ENCODE data around the gene GRM8. TPM values are rescaled to one million over a fixed set of nuclear protein-coding genes. Genes with fewer than 3 reads are reported as not detected.

The GRM8 gene
- polyA plus RNA-seq, 4 donors = 1.1 to 11.4 (median 8.5) TPM

- no peak for DNase-seq (ENCODE audit: low read depth in 4 of 4, low spot score in 3 of 4)
Observed at GRCh38 chr7:126578338-126578737, 674.4 kb downstream of the GRM8 start.

GRCh38 chr7:126574276-126575250, 678.2 kb downstream of the GRM8 start:
- DNase-seq (ENCODE audit: low read depth in 4 of 4, low spot score in 3 of 4) = no peak

GRCh38 chr7:126570845-126571244, 681.9 kb downstream of the GRM8 start:
- DNase-seq (ENCODE audit: low read depth in 4 of 4, low spot score in 3 of 4) = no peak

GRCh38 chr7:126569402-126569801, 683.3 kb downstream of the GRM8 start:
- DNase-seq (ENCODE audit: low read depth in 4 of 4, low spot score in 3 of 4) = no peak

- no peak for DNase-seq (ENCODE audit: low read depth in 4 of 4, low spot score in 3 of 4)
Observed at GRCh38 chr7:126557271-126557670, 695.5 kb downstream of the GRM8 start.

GRCh38 chr7:126541406-126541805, 711.3 kb downstream of the GRM8 start:
- DNase-seq (ENCODE audit: low read depth in 4 of 4, low spot score in 3 of 4) = no peak

GRCh38 chr7:126535176-126535575, 717.6 kb downstream of the GRM8 start:
- DNase-seq (ENCODE audit: low read depth in 4 of 4, low spot score in 3 of 4) = no peak

- no peak for DNase-seq (ENCODE audit: low read depth in 4 of 4, low spot score in 3 of 4)
Observed at GRCh38 chr7:126533715-126534114, 719.0 kb downstream of the GRM8 start.

GRCh38 chr7:126529833-126530232, 722.9 kb downstream of the GRM8 start:
- DNase-seq (ENCODE audit: low read depth in 4 of 4, low spot score in 3 of 4) = no peak

GRCh38 chr7:126529254-126529653, 723.5 kb downstream of the GRM8 start:
- no peak for DNase-seq (ENCODE audit: low read depth in 4 of 4, low spot score in 3 of 4)

GRCh38 chr7:126525906-126526305, 726.8 kb downstream of the GRM8 start:
- no peak for DNase-seq (ENCODE audit: low read depth in 4 of 4, low spot score in 3 of 4)

GRCh38 chr7:126524967-126525366, 727.8 kb downstream of the GRM8 start:
- DNase-seq (ENCODE audit: low read depth in 4 of 4, low spot score in 3 of 4) = no peak

- no peak for DNase-seq (ENCODE audit: low read depth in 4 of 4, low spot score in 3 of 4)
Observed at GRCh38 chr7:126511046-126511445, 741.7 kb downstream of the GRM8 start.

- no peak for DNase-seq (ENCODE audit: low read depth in 4 of 4, low spot score in 3 of 4)
Observed at GRCh38 chr7:126501617-126502016, 751.1 kb downstream of the GRM8 start.

GRCh38 chr7:126499481-126499880, 753.3 kb downstream of the GRM8 start:
- no peak for DNase-seq (ENCODE audit: low read depth in 4 of 4, low spot score in 3 of 4)

GRCh38 chr7:126495733-126496132, 757.0 kb downstream of the GRM8 start:
- no peak for DNase-seq (ENCODE audit: low read depth in 4 of 4, low spot score in 3 of 4)

- DNase-seq (ENCODE audit: low read depth in 4 of 4, low spot score in 3 of 4) = no peak
Observed at GRCh38 chr7:126495001-126495400, 757.7 kb downstream of the GRM8 start.

- no peak for DNase-seq (ENCODE audit: low read depth in 4 of 4, low spot score in 3 of 4)
Observed at GRCh38 chr7:126493801-126494200, 758.9 kb downstream of the GRM8 start.

GRCh38 chr7:126489874-126490273, 762.9 kb downstream of the GRM8 start:
- no peak for DNase-seq (ENCODE audit: low read depth in 4 of 4, low spot score in 3 of 4)

- DNase-seq (ENCODE audit: low read depth in 4 of 4, low spot score in 3 of 4) = no peak
Observed at GRCh38 chr7:126487728-126488442, 764.9 kb downstream of the GRM8 start.

- DNase-seq (ENCODE audit: low read depth in 4 of 4, low spot score in 3 of 4) = no peak
Observed at GRCh38 chr7:126486806-126487205, 765.9 kb downstream of the GRM8 start.

GRCh38 chr7:126485791-126486190, 767.0 kb downstream of the GRM8 start:
- no peak for DNase-seq (ENCODE audit: low read depth in 4 of 4, low spot score in 3 of 4)
